ENCODE data around the gene MET. TPM values are rescaled to one million over a fixed set of nuclear protein-coding genes. Genes with fewer than 3 reads are reported as not detected.
A peak's percentile ranks its signal among the peaks of the same experiment; 100 is the strongest.

MET gene
- total and polyA plus RNA-seq, 10 donors, result 0.68 to 28.8 (median 19.1) TPM

- Histone ChIP-seq H3K4me3 (no peak overlapping the region), H3K27me3 (replicated peaks in 1 of 7) (no peaks in the 10 kb centered on the region), H3K9me3 (no peaks in the 10 kb centered on the region), H3K36me3 (peaks cover 0 to 6% (median 0%) of the 10 kb centered on the region in 6 donors), H3K4me1 (peaks cover 0 to 9% (median 0%) of the 10 kb centered on the region in 6 donors), H3K27ac (no peak overlapping the region)
- no peak for DNase-seq
- intact Hi-C loops (cut with DNase I; ENCODE audit: low total_unique reads), result no loop called here
- TF ChIP-seq POLR2AphosphoS5 (IDR thresholded peaks at IDR 0.05) (no peak), CTCF (IDR thresholded peaks at IDR 0.05 in 8 of 11, conservative IDR thresholded peaks at IDR 0.05 in 3 of 11) (no peak), POLR2A (IDR thresholded peaks at IDR 0.05) (no peak)
- 92 to 100% (median 97%) methylated on average over 4 of the region's 4 CpGs for WGBS, 5 donors
Observed at GRCh38 chr7:116783666-116784318, 111.8 kb downstream of the MET start.

- WGBS, 5 donors, result 92 to 96% (median 94%) methylated on average over 6 of the region's 6 CpGs
- Histone ChIP-seq H3K27me3 (replicated peaks in 1 of 7) (no peaks in the 10 kb centered on the region), H3K4me1 (peaks cover 0 to 9% (median 0%) of the 10 kb centered on the region in 6 donors), H3K9me3 (no peaks in the 10 kb centered on the region), H3K27ac (no peak overlapping the region), H3K36me3 (peaks cover 0 to 3% (median 0%) of the 10 kb centered on the region in 6 donors), H3K4me3 (no peak overlapping the region)
- TF ChIP-seq POLR2A (IDR thresholded peaks at IDR 0.05), result no peak
- no peak for TF ChIP-seq POLR2AphosphoS5 (IDR thresholded peaks at IDR 0.05)
- TF ChIP-seq CTCF (IDR thresholded peaks at IDR 0.05 in 8 of 11, conservative IDR thresholded peaks at IDR 0.05 in 3 of 11), result no peak
- no peak for DNase-seq
- intact Hi-C loops (cut with DNase I; ENCODE audit: low total_unique reads), result no loop called here
Observed at GRCh38 chr7:116784647-116785046, 112.7 kb downstream of the MET start.

- Histone ChIP-seq H3K27ac (no peak overlapping the region), H3K4me3 (no peak overlapping the region), H3K4me1 (peaks cover 0 to 9% (median 0%) of the 10 kb centered on the region in 6 donors), H3K9me3 (no peaks in the 10 kb centered on the region), H3K27me3 (replicated peaks in 1 of 7) (no peaks in the 10 kb centered on the region), H3K36me3 (peaks cover 0 to 3% (median 0%) of the 10 kb centered on the region in 6 donors)
- TF ChIP-seq CTCF (IDR thresholded peaks at IDR 0.05 in 8 of 11, conservative IDR thresholded peaks at IDR 0.05 in 3 of 11) (no peak), POLR2A (IDR thresholded peaks at IDR 0.05) (no peak), POLR2AphosphoS5 (IDR thresholded peaks at IDR 0.05) (no peak)
- intact Hi-C loops (cut with DNase I; ENCODE audit: low total_unique reads), result no loop called here
- DNase-seq, result no peak
Observed at GRCh38 chr7:116785843-116786242, 113.8 kb downstream of the MET start.

- no peak for TF ChIP-seq POLR2AphosphoS5 (IDR thresholded peaks at IDR 0.05)
- TF ChIP-seq POLR2A (IDR thresholded peaks at IDR 0.05), result no peak
- peak in 7 of 11 experiments; percentile 16 to 46 (median 40) for TF ChIP-seq CTCF (IDR thresholded peaks at IDR 0.05 in 8 of 11, conservative IDR thresholded peaks at IDR 0.05 in 3 of 11)
- Histone ChIP-seq H3K27me3 (replicated peaks in 1 of 7) (no peaks in the 10 kb centered on the region), H3K9me3 (no peaks in the 10 kb centered on the region), H3K4me1 (peaks cover 0 to 9% (median 0%) of the 10 kb centered on the region in 6 donors), H3K36me3 (peaks cover 0 to 3% (median 0%) of the 10 kb centered on the region in 6 donors), H3K27ac (no peak overlapping the region), H3K4me3 (no peak overlapping the region)
- 39 to 48% (median 44%) methylated on average over 2 of the region's 2 CpGs for WGBS, 5 donors
- intact Hi-C loops (cut with DNase I; ENCODE audit: low total_unique reads), result no loop called here
- DNase-seq, result no peak
Observed at GRCh38 chr7:116786791-116787443, 114.9 kb downstream of the MET start.
